ENCODE data around the gene SIGLECL1.
"Not testable (repeated sequence)": the region's sequence is repeated elsewhere in the genome, so short reads cannot be mapped to it uniquely, and the experiment has no call there.

Gene SIGLECL1

GRCh38 chr19:51204321-51204720 is 46.6 kb upstream of the SIGLECL1 start:
- H3K79me2 ChIP-seq (ENCODE audit: control insufficient read depth, low read length): no peaks in the 10 kb centered on the region
- no peak overlapping the region for H3K27ac ChIP-seq (ENCODE audit: low read depth, low read length)
- peaks cover 8% of the 10 kb centered on the region; the same call in 1 of the 2 replicates for H3K4me1 ChIP-seq (ENCODE audit: control insufficient read depth, low read length)
- H3K4me3 ChIP-seq (ENCODE audit: low read length): no peak overlapping the region
- no peaks in the 10 kb centered on the region for H3K36me3 ChIP-seq (ENCODE audit: control insufficient read depth, low read length)
- H3K9me2 ChIP-seq (replicated peaks; ENCODE audit: control insufficient read depth, low read length): no peaks in the 10 kb centered on the region
- peaks cover under 1% of the 10 kb centered on the region; the same call in 1 of the 2 replicates for H3F3A ChIP-seq (ENCODE audit: control insufficient read depth, insufficient read depth)
- no peaks in the 10 kb centered on the region for H4K20me1 ChIP-seq (ENCODE audit: control insufficient read depth, insufficient read depth, low read depth, low read length)
- no peaks in the 10 kb centered on the region for H3K9me3 ChIP-seq (ENCODE audit: control insufficient read depth, insufficient read depth, low read length)
- H3K27me3 ChIP-seq (ENCODE audit: control insufficient read depth, low read length): peaks cover 3% of the 10 kb centered on the region
- H3K4me2 ChIP-seq (ENCODE audit: low read length): no peak overlapping the region
- no peak for TF ChIP-seq CTCF (IDR thresholded peaks at IDR 0.05; ENCODE audit: low read depth, low read length, poor library complexity, severe bottlenecking)
- TF ChIP-seq EZH2phosphoT487 (IDR thresholded peaks at IDR 0.05; ENCODE audit: borderline replicate concordance, low read length): no peak

GRCh38 chr19:51207747-51208146 is 43.1 kb upstream of the SIGLECL1 start:
- H3K27me3 ChIP-seq (ENCODE audit: control insufficient read depth, low read length): no peaks in the 10 kb centered on the region

GRCh38 chr19:51210191-51210784 is 40.6 kb upstream of the SIGLECL1 start:
- Histone ChIP-seq H3K9me2 (replicated peaks; ENCODE audit: control insufficient read depth, low read length) (no peaks in the 10 kb centered on the region), H3K79me2 (ENCODE audit: control insufficient read depth, low read length) (peaks cover 8% of the 10 kb centered on the region; the same call in 1 of the 2 replicates), H3K36me3 (ENCODE audit: control insufficient read depth, low read length) (no peaks in the 10 kb centered on the region; the same call in 1 of the 2 replicates), H3K4me1 (ENCODE audit: control insufficient read depth, low read length) (peaks cover 42% of the 10 kb centered on the region), H3K27me3 (ENCODE audit: control insufficient read depth, low read length) (no peaks in the 10 kb centered on the region), H3K27ac (ENCODE audit: low read depth, low read length) (no peak overlapping the region), H4K20me1 (ENCODE audit: control insufficient read depth, insufficient read depth, low read depth, low read length) (no peaks in the 10 kb centered on the region), H3K9me3 (ENCODE audit: control insufficient read depth, insufficient read depth, low read length) (no peaks in the 10 kb centered on the region), H3K4me3 (ENCODE audit: low read length) (peak overlapping the region; percentile 76), H3K4me2 (ENCODE audit: low read length) (peak overlapping the region; percentile 86), H3F3A (ENCODE audit: control insufficient read depth, insufficient read depth) (peaks cover 4% of the 10 kb centered on the region; the same call in 1 of the 2 replicates)
- TF ChIP-seq EZH2phosphoT487 (IDR thresholded peaks at IDR 0.05; ENCODE audit: borderline replicate concordance, low read length) (no peak), CTCF (IDR thresholded peaks at IDR 0.05; ENCODE audit: low read depth, low read length, poor library complexity, severe bottlenecking) (no peak)

More at GRCh38 chr19:51207747-51208146, 43.1 kb upstream of the SIGLECL1 start:
- no peak overlapping the region for H3K4me3 ChIP-seq (ENCODE audit: low read length)
- TF ChIP-seq CTCF (IDR thresholded peaks at IDR 0.05; ENCODE audit: low read depth, low read length, poor library complexity, severe bottlenecking) (no peak), EZH2phosphoT487 (IDR thresholded peaks at IDR 0.05; ENCODE audit: borderline replicate concordance, low read length) (no peak)
- H3K9me3 ChIP-seq (ENCODE audit: control insufficient read depth, insufficient read depth, low read length): no peaks in the 10 kb centered on the region
- H3K9me2 ChIP-seq (replicated peaks; ENCODE audit: control insufficient read depth, low read length): no peaks in the 10 kb centered on the region
- no peak overlapping the region for H3K27ac ChIP-seq (ENCODE audit: low read depth, low read length)
- H3K4me1 ChIP-seq (ENCODE audit: control insufficient read depth, low read length): peaks cover 34% of the 10 kb centered on the region
- H3K79me2 ChIP-seq (ENCODE audit: control insufficient read depth, low read length): peaks cover 8% of the 10 kb centered on the region; the same call in 1 of the 2 replicates
- H3K36me3 ChIP-seq (ENCODE audit: control insufficient read depth, low read length): no peaks in the 10 kb centered on the region
- H4K20me1 ChIP-seq (ENCODE audit: control insufficient read depth, insufficient read depth, low read depth, low read length): no peaks in the 10 kb centered on the region
- no peak overlapping the region for H3K4me2 ChIP-seq (ENCODE audit: low read length)
- peaks cover 4% of the 10 kb centered on the region; the same call in 1 of the 2 replicates for H3F3A ChIP-seq (ENCODE audit: control insufficient read depth, insufficient read depth)

GRCh38 chr19:51210874-51211361 is 40.0 kb upstream of the SIGLECL1 start:
- peak overlapping the region; percentile 86 for H3K4me2 ChIP-seq (ENCODE audit: low read length)
- not testable (repeated sequence) for H4K20me1 ChIP-seq (ENCODE audit: control insufficient read depth, insufficient read depth, low read depth, low read length); H3K79me2 ChIP-seq (ENCODE audit: control insufficient read depth, low read length); H3K9me2 ChIP-seq (replicated peaks; ENCODE audit: control insufficient read depth, low read length); H3K36me3 ChIP-seq (ENCODE audit: control insufficient read depth, low read length); H3K27me3 ChIP-seq (ENCODE audit: control insufficient read depth, low read length); H3F3A ChIP-seq (ENCODE audit: control insufficient read depth, insufficient read depth); H3K9me3 ChIP-seq (ENCODE audit: control insufficient read depth, insufficient read depth, low read length)
- peak overlapping the region; percentile 76 for H3K4me3 ChIP-seq (ENCODE audit: low read length)
- peaks cover 42% of the 10 kb centered on the region for H3K4me1 ChIP-seq (ENCODE audit: control insufficient read depth, low read length)
- peak overlapping the region; percentile 32 for H3K27ac ChIP-seq (ENCODE audit: low read depth, low read length)

Data from DOHH2 (cell line).